ENCODE measurements around the gene ZNRF4.

DNA sequence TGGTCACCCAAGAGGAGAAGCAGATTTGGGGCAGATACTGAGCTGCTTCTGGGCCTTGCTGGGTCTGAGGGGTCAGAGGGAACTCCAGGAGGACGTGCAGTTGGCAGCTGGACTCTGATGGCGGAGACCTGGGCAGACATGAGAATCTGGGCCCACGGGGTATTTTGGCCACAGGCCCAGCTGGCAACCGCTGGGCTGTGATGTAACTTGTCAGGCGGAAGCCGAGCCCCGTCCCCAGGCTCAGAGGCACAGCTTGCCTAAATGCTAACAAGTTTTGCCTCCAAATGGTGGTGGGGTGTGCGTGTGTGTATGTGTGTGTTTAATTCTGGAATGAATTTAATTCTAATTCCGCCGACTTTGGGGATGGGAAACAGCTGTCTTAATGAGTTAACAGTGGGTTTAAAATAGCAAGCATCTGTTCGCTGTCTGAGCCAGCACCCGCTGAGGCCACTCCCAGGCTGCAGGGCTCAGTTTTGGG lies 11.6 kb downstream of the ZNRF4 start:
- TF ChIP-seq NR1H2 (CRISPR knock-in tag; IDR thresholded peaks at IDR 0.05), result no peak
- TF ChIP-seq EZH2 (IDR thresholded peaks at IDR 0.05; ENCODE audit: borderline replicate concordance, low read depth, low read length), result no peak
- TF ChIP-seq SREBF2 (CRISPR knock-in tag; IDR thresholded peaks at IDR 0.05), result no peak
- no peak for TF ChIP-seq SMAD2 (IDR thresholded peaks at IDR 0.05; ENCODE audit: low read depth, low read length)
- TF ChIP-seq, protein P1, sequence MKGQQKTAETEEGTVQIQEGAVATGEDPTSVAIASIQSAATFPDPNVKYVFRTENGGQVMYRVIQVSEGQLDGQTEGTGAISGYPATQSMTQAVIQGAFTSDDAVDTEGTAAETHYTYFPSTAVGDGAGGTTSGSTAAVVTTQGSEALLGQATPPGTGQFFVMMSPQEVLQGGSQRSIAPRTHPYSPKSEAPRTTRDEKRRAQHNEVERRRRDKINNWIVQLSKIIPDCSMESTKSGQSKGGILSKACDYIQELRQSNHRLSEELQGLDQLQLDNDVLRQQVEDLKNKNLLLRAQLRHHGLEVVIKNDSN (CRISPR knock-in tag; IDR thresholded peaks at IDR 0.05), result no peak
